HG03575 (cell line): ENCODE data around the gene TOM1L2.

ENCODE experiments used
- ATAC-seq: cut with Tn5 transposase; IDR thresholded peaks from one replicate; pipeline ENCODE4 v1.9.1; 2021; ENCODE audit not compliant: unreplicated experiment, insufficient number of reproducible peaks, low FRiP score; ENCODE audit errors: extremely low read depth

TOM1L2 gene

DNA sequence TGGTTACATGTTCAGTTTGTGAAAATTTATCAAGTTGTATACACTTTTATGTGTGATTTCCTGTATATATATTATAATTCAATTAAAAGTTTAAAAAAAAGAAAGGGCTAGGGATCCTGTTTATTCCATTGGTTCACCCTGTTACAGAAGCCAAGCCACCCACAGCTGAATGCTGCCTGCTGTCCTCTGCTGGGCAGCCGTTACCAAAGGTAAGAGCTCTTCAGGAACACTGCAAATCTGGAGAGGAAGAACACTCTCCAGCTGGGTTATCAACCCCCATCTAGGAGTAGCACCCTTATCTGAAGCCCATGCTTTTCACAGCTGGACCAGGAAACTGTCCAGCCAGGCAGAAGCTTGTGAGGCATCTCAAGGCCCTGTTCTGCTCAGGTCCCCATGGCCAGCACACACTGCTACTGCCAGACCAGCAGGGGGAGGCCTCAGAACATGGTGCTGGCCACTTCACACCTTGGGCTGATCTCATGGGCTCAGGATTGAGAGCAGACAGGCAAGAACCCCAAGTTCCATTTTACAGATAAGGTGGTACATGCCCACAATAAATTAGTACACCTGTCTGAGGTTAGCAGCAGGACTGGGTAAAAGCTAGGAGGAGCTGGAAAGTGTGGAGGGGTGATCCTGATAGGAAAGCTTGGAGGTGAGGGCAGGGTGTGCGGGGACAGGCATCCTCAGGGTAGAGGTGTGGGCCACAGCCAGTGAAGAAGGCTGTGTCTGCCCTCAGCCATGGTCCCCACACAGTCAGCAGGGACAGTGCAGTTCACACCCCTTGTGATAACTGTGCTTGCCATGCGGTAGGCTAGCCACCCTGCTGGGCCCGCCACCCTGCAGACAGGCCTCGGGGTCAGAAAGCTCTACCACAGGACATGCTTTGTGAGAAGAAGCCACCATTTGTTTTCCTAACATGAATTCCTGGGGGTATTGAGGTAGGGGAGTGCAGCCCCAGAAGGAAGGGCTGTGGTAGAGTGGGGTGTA lies 81.1 kb downstream of the TOM1L2 start:
- ATAC-seq = no peak

DNA sequence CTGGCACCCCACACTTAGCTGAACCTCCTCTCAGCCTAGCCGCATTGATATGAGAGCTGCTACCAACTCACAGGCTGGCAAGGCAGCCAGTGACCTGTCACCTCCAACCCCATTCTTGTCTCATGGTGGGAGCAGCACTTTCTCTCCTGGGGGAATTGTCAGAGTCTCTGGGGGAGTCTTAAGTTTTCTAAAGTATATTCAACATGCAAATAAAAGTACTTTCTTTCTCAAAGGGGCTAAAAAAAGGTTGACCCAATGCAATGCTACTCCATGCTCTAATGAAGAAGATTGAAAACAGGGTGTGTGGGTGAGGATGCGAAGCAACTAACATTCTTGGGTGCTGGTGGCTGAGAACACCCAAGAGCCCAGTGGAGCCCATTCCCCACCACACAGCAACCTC lies 82.3 kb downstream of the TOM1L2 start:
- no peak for ATAC-seq

DNA sequence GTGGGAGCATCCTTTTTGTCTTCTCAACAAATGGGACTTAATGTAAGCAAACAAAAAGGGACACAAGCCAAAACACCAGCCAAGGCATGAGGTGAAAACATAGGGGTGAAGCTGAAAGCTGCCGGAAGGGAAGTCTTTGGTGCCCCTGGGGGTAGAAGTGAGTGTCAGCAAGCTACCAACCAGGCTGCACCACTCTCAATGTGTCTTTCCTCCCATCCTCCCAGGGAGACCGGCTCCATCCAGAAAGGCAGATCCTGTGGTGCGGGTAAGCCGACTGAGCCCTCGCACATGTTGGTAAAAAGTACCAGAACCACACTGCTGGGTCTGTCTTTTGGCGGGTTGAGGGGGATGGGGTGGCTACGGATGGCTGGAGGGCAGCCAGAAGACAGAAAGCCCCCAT lies 83.4 kb downstream of the TOM1L2 start:
- ATAC-seq = no peak

DNA sequence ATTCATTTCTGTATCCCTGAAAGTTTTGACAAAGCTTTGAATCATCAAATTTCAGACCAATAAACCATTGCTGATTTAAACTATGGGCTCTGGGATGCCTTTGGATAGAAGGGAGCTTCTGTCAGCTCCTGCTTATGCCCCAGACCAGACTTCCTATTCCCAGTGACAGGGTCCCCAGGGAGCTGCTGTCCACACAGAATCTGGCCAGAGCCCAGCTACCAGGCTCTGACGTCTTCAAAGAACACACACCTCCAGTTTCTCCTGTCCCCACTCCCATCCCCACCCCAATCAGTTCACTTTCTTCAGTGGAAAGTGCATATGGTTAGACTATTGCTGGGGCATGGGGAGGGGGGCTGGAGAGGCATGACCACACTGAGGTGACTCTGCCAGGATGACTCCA lies 83.8 kb downstream of the TOM1L2 start:
- no peak for ATAC-seq

DNA sequence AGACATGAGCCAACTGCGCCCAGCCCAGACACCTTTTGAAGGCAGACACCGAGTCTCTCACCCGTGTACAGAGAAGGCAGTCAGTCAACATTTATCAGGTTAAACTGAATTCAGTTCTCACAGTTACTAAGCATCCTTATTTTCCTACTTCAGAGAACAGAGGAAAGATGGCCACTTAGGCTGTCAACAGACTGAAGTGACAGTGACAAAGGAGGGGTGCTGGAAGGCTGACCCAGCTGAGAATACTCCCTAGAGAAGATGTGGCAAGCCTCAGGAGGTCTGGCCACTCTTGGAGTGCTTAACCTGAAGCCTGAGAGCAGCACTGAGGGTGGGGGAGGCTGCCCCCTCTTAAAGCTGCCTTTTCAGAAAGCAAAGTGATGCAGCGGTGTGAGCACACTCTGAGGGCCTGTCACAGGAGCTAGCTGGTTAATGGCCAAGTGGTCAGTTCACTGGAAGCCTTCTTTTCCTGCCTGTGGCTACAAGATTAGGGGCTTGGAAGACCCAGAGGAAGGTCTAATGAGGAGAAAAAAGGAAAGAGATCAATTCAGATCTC lies 84.4 kb downstream of the TOM1L2 start:
- no peak for ATAC-seq

DNA sequence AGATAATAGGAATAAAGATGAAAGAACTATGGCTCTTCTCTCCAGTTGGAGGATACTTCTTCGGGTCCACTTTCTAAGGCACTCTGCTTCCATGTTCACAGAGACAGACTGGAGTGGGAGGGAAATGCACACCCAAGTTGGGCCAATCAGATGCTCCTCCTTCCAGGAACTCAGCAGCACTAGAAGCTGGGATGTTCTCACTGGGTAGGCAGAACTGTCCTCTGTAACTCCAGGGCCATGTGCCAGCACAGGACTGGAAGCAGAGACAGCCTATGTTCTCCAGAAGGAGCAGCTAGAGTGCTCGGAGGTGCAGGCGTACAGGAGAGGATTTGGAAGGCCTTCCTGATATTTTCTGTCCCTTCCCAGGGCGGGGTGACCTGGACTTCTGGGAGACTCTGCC lies 85.5 kb downstream of the TOM1L2 start:
- ATAC-seq = no peak

DNA sequence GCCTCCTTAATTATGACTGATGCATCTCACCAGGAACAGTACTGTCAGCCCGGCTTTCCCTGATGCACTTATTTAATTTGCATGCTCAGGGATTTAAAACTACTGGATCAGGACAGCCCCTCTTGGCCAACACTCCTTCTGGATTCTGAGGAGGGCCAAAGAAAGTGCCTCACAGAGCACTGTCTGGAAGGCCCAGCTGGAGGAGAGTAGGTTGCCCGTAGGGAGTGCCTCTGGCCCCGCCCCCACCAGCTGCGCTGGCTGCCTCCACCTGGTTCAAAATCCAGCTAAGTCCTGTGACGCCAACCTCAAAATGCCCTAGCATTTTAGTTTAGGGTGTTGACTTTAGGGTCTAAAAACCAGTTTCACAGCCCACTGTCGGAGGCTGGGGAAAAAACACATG lies 86.0 kb downstream of the TOM1L2 start:
- ATAC-seq = no peak

DNA sequence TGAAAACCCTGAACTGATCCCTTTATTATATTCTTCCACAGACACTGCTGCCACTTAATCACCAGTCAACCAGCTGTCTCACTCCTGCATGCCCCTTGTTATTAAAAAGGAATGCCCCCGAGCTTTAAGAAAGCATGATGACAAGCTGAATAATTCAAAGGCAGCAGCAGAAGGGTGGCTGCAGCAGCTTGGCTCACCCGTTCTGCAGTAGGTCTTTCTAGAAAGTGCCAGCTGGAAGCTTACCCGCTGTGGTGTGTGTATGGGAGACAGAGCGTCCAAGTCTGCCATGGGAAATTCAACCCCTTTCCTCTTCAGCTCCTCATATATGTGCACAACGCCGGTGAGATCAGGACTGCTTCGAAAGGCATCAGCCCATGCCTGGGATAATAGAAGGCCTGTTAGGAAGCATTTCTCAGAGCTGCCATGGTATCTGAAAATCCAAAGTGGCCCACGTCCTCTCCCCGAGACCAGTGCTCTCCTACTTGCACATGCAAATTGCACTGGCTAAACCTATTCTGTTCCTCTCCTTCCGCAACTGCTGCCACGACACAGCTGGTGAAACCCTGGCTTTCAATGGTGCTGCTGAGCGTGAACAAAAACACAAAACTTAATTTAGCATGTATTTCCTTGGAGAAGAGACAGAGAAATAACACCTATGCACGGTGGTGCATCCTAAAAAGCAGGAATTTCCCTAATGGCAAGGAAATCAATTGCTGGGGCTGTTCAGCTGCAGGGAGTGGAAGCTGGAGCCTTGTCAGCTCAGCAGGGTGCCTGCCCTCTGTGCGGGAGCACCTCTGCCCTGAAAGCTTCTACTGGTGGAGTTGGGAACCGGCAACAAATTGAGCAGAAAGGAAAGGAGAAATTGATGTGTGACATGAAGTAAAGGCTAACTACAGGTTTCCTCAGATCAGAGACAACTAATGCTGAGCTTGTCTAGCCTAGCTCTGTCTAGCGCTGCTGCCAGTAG lies 87.5 kb downstream of the TOM1L2 start:
- ATAC-seq = no peak

DNA sequence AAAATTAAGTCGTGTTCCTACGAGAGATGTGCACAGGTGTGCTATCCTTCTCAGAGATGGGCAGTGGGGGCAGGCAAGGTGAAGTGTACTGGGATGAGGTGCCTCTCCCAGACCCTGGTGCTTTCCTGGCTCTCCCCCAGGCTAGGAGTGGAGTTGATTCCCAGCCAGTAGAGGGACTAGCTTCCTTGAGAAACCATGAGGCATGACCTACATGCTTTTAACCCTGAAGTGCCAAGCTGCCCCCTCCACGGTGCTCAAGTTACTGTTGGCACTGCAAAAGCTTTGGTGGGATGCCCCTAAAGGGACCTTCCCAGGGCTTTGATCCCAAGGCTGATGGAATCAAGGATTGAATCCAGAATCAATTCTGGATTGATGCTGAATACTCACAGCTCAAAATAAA lies 88.4 kb downstream of the TOM1L2 start:
- no peak for ATAC-seq

DNA sequence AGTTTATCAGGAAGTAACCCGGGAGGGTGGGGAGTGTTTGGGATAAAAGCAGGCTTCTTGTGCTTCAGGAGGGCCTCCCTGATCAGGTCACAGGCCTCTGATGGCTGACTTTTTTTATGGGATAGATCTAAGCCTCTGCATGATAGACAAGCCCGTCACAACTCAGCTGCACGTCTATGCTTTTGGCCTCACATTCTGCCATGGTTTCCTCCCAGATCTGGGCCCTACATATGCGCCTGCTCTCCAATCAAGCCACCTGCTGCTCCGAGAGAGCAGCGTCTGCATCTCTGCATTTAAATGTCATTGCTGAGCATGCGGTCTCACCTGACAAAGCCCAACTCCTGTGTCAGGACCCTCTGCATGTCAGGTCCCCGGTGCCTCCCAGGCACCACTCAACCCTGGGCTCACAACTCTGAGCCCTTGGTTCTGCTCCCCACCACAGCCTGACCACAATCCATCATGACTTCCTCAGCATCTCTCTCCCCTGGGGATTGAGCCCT lies 90.1 kb downstream of the TOM1L2 start:
- ATAC-seq = no peak

DNA sequence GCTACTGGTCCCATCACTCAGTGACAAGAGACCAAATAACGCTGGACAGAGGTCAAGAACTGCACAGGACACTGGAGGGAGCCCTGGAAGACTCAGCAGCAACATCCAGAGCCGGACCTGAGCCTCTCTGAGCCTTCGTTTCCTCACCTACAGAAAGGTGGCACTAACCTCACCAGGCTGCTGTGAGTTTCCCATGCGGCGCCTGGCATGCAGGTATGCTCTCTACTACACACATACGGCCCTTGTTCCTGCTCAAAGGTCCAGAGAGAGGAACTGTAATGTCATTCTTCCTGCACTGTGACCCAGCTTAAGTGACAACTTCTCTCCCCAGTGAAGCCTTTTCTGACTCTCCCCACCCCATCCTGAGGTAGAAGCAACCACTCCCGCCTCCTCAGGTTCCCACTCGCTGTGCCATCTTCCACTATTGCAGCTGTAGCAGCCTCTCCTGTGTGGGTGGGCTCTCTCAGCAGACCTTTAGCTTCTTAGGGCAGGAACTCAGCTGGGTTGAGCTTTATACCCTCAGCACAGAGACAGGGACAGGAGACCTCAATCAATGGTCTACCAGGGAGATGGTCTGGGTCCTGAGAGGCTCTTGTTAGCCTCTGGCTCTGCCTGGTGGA lies 91.5 kb downstream of the TOM1L2 start:
- no peak for ATAC-seq

DNA sequence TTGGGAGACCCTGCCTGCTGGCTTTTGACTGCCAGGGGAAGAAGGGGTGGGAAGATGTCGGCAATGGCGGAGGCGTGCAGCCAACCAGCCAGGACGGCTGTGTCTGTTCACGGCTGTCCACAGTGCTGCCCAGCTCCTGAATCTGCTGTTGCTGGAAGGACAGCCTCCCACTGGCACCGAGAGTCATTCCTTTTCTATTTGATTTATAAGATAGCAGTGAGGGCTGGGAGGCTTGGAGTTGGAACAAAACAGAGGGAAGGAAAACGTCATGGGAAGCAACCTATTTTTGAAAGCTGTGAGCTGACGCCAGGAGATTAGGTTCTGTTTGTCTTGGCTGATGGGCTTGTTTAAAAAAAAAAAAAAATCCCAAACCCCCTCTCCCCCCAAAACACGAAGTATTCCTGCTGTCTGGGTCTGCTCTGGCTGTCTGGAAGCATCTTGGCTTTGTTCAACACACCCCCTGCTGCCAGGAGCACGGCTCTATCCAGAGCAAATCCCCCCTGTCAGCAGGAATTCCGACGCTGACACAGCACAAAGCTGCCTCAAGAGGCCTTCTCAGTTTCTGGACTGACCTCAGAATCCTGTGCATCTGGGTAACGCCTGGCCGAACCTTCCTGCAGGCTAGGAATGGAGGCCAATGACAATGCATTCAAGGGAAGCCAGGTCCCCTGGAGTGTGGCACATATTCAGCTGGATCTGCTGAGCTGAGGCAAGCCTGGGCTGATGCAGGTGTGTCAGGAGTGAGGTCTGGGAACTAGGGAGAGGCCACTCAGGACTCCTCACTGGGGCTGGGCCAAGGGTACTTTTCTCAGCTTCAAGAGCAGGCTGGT lies 94.5 kb downstream of the TOM1L2 start:
- ATAC-seq = no peak

DNA sequence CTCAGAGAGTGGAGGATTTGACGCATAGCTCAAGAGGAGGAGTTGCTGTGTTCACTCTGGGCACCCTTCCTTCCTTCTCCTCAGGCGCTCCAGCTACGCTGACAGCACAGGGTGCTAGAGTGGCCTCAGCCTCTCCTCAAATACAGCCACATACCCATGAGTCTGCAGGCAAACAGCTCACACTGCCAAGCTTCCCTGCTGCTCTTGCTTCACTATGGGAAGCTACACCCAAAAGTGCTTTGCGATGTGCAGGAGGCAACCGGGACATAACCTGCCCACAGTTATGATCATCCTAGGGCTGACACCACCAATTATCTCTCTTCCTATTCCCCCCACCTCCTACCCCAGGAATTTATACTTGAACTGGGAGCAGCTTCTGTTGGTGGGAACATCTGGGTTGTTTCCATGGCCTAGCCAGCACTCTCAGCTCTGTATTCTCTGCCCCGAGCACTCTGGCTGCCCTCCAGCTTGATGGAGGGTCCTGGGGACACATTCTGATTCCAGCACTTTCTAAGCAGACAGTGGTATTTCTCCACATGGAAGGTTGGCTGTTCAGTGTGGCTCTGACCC lies 95.2 kb downstream of the TOM1L2 start:
- ATAC-seq = no peak

DNA sequence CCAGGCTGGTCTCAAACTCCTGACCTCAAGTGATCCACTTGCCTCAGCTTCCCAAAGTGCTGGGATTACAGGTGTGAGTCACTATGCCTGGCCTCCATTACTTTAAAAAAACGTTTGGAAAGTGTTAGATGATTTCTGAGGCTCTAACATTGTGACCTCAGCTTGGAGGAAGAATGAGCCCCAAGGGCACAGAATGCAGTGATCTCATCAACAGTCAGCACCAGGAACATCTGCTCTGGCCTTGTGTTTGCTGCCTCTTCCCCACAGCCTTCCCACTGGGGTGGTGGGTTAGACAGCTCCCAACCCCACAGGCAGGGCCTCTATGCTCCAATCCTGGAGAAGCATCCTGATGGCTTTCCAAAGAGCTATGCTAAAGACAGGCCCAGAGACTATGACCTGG lies 97.7 kb downstream of the TOM1L2 start:
- no peak for ATAC-seq

DNA sequence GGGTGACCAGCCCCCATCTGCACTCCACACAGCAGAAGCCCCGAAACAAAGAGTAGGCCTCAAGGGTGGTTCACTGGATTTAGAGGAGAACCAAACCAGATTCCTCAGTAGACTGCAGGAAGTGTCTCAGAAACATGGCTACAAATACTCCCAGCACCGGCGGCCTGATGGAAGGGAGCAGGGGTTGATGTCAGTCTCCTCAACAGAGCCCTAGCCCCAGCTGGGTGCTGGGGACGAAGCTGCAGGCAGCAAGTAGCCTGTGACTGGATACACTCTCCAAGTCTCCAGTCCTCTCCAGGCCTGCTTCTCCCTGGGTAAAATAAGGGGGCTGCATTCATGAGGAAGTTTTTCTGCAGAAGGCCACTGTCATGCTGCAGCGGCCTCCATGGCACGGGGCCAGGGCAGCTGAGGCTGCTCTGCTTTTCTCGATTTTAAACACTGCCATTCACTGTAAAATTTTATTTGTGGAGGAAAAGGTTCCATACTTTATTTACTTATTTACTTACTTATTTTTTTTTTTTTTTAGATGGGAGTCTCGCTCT lies 98.7 kb downstream of the TOM1L2 start:
- no peak for ATAC-seq

DNA sequence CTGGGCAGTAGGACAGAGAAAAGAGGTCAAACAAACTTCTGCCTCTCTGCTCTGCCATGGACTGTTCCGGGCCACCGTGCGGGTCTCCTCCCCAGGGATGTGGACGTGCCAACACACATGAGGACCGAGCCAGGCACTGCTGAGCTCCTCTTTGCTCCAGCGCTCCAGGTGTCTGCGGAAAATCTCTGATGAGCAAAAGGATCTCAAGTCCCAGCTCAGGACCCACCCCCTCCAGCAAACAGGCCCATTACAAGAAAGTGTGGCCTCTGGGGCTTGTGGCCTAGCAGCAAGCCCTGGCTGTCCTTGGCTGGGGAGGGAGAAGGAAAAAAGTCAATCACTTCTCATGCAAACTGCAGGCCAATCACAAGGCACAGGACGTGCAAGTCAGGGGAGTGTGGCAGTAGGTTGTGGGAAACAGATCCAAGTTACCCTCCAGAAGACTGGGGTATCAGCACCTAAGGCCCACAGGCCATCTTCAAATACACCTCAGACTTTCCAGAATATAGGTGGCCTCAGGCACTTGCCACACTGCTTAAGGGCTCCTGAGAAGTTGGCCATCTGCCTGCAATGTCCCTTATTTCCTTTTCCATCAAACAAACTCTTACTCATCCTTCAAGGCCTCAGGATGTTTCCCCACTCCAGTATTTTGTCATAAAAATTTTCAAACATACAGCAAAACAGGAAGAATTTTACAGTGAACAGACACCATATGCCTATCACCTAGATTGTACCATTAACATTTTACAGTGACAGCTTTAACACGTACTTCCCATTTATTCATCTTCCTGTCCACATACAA lies 99.5 kb downstream of the TOM1L2 start:
- no peak for ATAC-seq

DNA sequence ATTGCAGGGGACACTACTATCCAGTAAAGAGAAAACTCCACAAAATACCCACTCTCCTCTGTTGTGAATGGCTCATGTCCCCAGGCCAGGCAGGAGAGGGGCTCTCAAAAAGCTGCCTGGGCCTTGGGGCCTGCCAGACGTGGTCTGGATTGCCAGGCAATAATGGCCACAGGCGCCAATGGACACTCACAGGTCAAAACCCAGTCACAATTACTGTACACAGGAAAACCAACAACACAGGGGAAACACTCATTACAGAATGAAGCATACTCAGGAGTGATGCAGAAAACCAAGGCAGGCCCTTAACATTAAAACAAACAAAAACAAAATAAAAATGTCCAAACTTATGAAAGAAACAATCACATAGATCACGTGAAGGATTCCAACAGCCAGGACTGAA lies 100.3 kb downstream of the TOM1L2 start:
- no peak for ATAC-seq
